Measurements from ENCODE around the gene NKAPL. TPM values are rescaled to one million over a fixed set of nuclear protein-coding genes. Genes with fewer than 3 reads are reported as not detected.

The NKAPL gene
- total and polyA plus RNA-seq, 10 of the 15 experiments (the other 5 are each of a cell fraction or from before 2014, with no cell fraction given) = 0.10 to 0.48 (median 0.19) TPM; not detected in 1

DNA sequence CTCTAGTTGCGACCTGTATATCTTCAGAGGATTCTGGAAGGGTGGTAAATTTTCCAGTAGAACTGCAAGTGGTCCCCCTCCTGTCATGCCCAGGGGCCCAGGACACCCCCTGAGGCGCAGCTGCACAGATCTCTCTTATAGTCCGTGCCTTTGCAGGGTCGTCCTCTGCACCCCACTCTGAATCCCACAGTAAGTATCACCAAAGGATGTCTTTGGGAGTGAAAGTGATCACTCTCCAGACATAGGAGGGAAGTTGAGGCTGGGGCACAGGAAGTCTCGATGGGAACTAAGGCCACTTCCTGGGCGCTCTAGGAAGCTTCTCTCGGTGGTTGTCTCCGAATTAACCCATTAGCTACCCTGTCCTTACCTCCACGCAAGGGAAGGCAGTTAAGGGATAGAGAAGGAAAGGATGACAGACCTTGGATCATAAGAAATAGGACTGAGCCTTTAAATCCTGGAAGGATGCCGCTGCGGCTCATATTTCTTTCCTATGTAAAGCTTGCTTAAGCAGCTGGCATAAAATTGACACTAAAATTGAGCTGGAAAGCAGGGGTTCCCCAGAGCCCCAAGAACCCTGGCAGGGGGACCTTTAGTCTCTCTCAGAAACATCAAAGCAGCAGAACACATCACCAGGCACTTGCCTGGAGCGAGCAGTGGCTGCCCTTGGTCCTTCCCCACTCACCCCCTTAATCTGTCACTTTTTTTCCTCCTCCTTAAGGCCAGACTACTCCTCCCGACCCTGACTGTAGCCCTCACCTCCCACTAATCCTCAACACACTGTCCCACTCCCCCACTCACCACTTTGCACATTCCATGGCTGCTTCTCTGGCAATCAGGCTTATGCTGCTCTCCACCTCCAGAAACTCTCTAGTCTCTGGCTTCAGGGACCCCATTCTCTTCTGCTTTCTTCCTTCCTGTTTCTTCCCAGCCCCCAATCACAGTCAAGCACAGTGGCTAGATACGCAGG lies 6.8 kb upstream of the NKAPL start, which contains the start of gene ZKSCAN4:
TSS of gene ZKSCAN4 (minus strand) at position 261 of the 967 bp plus-strand sequence. CDS start 289 bp downstream, outside the sequence.
- Histone ChIP-seq H2AFZ (ENCODE audit: control insufficient read depth, low read depth, low read length) (peak within 1 kb of the TSS; percentile 90), H3K4me1 (ENCODE audit: control insufficient read depth, insufficient read depth, low read length) (no peaks in the 10 kb centered on the region), H3K9ac (ENCODE audit: control insufficient read depth, insufficient read depth, low read length) (peak within 1 kb of the TSS; percentile 67), H3K27ac (ENCODE audit: control insufficient read depth, insufficient read depth) (peak within 1 kb of the TSS; percentile 55), H3K79me2 (ENCODE audit: control insufficient read depth, insufficient read depth, low read length) (peaks cover 14% of the 10 kb centered on the region), H3K36me3 (ENCODE audit: control insufficient read depth in 2 of 2, insufficient read depth in 2 of 2, low read length in 1 of 2) (no peaks in the 10 kb centered on the region), H4K20me1 (ENCODE audit: control insufficient read depth, insufficient read depth) (no peaks in the 10 kb centered on the region), H3K9me3 (replicated peaks; ENCODE audit: control insufficient read depth, insufficient read depth, low read length) (no peaks in the 10 kb centered on the region), H3K27me3 (replicated peaks in 1 of 2; ENCODE audit: control insufficient read depth in 2 of 2, insufficient read depth in 2 of 2, low read length in 1 of 2) (no peaks in the 10 kb centered on the region), H3K4me3 (peak within 1 kb of the TSS; percentile 99), H3K4me2 (ENCODE audit: control insufficient read depth, insufficient read depth) (peak within 1 kb of the TSS; percentile 82)
- ChIA-PET RAD21 (ENCODE audit: unreplicated experiment) (interaction anchor here (0.8 to 1.9 kb wide), 12 partner anchors 9 to 146 kb away, joined by 3 to 17 read pairs (median 6); partner anchors contain the start of genes ZKSCAN8 and ZSCAN26), POLR2A (interaction anchor here (0.8 to 1.4 kb wide), 6 partner anchors 15 to 175 kb away, joined by 3 to 5 read pairs (median 4); partner anchors contain the start of genes PGBD1 and ZSCAN26), SMC1A (ENCODE audit: uncharacterized antibody, unreplicated experiment) (interaction anchor here (0.8 to 2.9 kb wide), 12 partner anchors 12 to 145 kb away, joined by 3 to 30 read pairs (median 5); partner anchors contain the start of genes PGBD1, ZKSCAN8 and ZSCAN26), CTCF (interaction anchor here (0.7 to 2.0 kb wide), 8 partner anchors 15 to 116 kb away, joined by 3 to 14 read pairs (median 4); partner anchors contain the start of gene ZSCAN26)
- intact Hi-C loops (cut with micrococcal nuclease; ENCODE audit: unreplicated experiment) = loop anchor here (1.0 to 2.0 kb wide), 4 partner anchors 15 to 115 kb away; partner anchors contain the start of genes ZSCAN26 and ZSCAN9
- WGBS (ENCODE audit: insufficient coverage, insufficient replicate concordance, low lambda C conversion rate, missing lambda C conversion rate) = 4% methylated on average over 14 of the region's 14 CpGs
- ATAC-seq (peak; percentile 93), DNase-seq (ENCODE audit: low read depth, low spot score) (peak; percentile 67), FAIRE-seq (peak; percentile 84)
- in situ Hi-C loops (cut with MboI) = no loop called here
- BruUV-seq (replicated peaks) = TSS peak; percentile 58
- TF ChIP-seq NR2C2 (IDR thresholded peaks at IDR 0.05; ENCODE audit: borderline replicate concordance, control insufficient read depth, insufficient read length, low read depth) = no peak
- no peak for TF ChIP-seq IRF5 (IDR thresholded peaks at IDR 0.05; ENCODE audit: borderline replicate concordance)
- TF ChIP-seq, protein P1, sequence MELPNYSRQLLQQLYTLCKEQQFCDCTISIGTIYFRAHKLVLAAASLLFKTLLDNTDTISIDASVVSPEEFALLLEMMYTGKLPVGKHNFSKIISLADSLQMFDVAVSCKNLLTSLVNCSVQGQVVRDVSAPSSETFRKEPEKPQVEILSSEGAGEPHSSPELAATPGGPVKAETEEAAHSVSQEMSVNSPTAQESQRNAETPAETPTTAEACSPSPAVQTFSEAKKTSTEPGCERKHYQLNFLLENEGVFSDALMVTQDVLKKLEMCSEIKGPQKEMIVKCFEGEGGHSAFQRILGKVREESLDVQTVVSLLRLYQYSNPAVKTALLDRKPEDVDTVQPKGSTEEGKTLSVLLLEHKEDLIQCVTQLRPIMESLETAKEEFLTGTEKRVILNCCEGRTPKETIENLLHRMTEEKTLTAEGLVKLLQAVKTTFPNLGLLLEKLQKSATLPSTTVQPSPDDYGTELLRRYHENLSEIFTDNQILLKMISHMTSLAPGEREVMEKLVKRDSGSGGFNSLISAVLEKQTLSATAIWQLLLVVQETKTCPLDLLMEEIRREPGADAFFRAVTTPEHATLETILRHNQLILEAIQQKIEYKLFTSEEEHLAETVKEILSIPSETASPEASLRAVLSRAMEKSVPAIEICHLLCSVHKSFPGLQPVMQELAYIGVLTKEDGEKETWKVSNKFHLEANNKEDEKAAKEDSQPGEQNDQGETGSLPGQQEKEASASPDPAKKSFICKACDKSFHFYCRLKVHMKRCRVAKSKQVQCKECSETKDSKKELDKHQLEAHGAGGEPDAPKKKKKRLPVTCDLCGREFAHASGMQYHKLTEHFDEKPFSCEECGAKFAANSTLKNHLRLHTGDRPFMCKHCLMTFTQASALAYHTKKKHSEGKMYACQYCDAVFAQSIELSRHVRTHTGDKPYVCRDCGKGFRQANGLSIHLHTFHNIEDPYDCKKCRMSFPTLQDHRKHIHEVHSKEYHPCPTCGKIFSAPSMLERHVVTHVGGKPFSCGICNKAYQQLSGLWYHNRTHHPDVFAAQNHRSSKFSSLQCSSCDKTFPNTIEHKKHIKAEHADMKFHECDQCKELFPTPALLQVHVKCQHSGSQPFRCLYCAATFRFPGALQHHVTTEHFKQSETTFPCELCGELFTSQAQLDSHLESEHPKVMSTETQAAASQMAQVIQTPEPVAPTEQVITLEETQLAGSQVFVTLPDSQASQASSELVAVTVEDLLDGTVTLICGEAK (IDR thresholded peaks at IDR 0.05; ENCODE audit: borderline replicate concordance) = peak; percentile 98
- peak; percentile 45; the same call in 1 of the 2 replicates for TF ChIP-seq ZNF207 (IDR thresholded peaks at IDR 0.05; ENCODE audit: borderline replicate concordance)
- TF ChIP-seq ASH2L (IDR thresholded peaks at IDR 0.05; ENCODE audit: borderline replicate concordance, low read depth) = no peak
- no peak for TF ChIP-seq EZH2 (IDR thresholded peaks at IDR 0.05; ENCODE audit: borderline replicate concordance, control insufficient read depth, low read depth, low read length)
- peak in 1 of 2 experiments; percentile 82; a peak in 2 of 4 replicates for TF ChIP-seq ETV6 (conservative IDR thresholded peaks at IDR 0.05 in 1 of 2, IDR thresholded peaks at IDR 0.05 in 1 of 2; ENCODE audit: borderline replicate concordance in 1 of 2, low read depth in 1 of 2)
- TF ChIP-seq MLLT1 (IDR thresholded peaks at IDR 0.05) = peak; percentile 57
- TF ChIP-seq ZNF622 (IDR thresholded peaks at IDR 0.05) = no peak
- peak; percentile 91 for TF ChIP-seq RUNX3 (IDR thresholded peaks at IDR 0.05; ENCODE audit: low read length)
- TF ChIP-seq GATAD2B (conservative IDR thresholded peaks at IDR 0.05; ENCODE audit: low read depth) = no peak
